ENCODE measurements around the gene GSPT1.

DNA sequence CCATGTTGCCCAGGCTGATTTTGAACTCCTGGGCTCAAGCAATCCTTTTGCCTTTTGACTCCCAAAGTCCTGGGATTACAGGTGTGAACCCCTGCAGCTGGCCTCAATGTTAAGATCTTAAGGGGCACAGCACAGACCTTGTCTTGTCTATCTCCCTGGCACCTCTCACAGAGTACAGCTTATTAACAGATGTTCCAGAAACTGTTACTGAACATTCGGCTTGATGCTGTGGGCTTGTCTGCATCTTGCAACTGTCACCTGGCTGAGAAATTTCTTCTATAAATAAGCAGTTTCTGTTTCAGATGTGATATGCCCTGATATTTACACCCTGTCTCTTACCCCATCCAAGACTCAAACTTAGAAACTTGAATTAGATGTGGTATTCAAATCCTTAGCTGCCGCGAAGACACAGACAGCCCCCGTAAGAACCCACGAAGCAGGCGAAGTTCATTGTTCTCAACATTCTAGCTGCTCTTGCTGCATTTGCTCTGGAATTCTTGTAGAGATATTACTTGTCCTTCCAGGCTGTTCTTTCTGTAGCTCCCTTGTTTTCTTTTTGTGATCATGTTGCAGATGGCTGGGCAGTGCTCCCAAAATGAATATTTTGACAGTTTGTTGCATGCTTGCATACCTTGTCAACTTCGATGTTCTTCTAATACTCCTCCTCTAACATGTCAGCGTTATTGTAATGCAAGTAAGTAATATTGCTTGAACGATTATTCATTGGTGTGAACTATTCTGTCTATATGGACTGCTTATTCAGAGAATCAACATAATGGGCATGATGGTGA lies 49.2 kb upstream of the GSPT1 start, which contains the start of gene TNFRSF17:
- TF ChIP-seq, protein P1, sequence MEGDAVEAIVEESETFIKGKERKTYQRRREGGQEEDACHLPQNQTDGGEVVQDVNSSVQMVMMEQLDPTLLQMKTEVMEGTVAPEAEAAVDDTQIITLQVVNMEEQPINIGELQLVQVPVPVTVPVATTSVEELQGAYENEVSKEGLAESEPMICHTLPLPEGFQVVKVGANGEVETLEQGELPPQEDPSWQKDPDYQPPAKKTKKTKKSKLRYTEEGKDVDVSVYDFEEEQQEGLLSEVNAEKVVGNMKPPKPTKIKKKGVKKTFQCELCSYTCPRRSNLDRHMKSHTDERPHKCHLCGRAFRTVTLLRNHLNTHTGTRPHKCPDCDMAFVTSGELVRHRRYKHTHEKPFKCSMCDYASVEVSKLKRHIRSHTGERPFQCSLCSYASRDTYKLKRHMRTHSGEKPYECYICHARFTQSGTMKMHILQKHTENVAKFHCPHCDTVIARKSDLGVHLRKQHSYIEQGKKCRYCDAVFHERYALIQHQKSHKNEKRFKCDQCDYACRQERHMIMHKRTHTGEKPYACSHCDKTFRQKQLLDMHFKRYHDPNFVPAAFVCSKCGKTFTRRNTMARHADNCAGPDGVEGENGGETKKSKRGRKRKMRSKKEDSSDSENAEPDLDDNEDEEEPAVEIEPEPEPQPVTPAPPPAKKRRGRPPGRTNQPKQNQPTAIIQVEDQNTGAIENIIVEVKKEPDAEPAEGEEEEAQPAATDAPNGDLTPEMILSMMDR (IDR thresholded peaks at IDR 0.05): no peak
- TF ChIP-seq POLR2AphosphoS5 (IDR thresholded peaks at IDR 0.05; ENCODE audit: low read depth, low read length) (no peak), TCF7L2 (IDR thresholded peaks at IDR 0.05; ENCODE audit: low read depth, low read length) (no peak), SIN3A (IDR thresholded peaks at IDR 0.05; ENCODE audit: borderline replicate concordance, insufficient read depth, low read depth, low read length) (no peak)
- TF ChIP-seq, protein P2, sequence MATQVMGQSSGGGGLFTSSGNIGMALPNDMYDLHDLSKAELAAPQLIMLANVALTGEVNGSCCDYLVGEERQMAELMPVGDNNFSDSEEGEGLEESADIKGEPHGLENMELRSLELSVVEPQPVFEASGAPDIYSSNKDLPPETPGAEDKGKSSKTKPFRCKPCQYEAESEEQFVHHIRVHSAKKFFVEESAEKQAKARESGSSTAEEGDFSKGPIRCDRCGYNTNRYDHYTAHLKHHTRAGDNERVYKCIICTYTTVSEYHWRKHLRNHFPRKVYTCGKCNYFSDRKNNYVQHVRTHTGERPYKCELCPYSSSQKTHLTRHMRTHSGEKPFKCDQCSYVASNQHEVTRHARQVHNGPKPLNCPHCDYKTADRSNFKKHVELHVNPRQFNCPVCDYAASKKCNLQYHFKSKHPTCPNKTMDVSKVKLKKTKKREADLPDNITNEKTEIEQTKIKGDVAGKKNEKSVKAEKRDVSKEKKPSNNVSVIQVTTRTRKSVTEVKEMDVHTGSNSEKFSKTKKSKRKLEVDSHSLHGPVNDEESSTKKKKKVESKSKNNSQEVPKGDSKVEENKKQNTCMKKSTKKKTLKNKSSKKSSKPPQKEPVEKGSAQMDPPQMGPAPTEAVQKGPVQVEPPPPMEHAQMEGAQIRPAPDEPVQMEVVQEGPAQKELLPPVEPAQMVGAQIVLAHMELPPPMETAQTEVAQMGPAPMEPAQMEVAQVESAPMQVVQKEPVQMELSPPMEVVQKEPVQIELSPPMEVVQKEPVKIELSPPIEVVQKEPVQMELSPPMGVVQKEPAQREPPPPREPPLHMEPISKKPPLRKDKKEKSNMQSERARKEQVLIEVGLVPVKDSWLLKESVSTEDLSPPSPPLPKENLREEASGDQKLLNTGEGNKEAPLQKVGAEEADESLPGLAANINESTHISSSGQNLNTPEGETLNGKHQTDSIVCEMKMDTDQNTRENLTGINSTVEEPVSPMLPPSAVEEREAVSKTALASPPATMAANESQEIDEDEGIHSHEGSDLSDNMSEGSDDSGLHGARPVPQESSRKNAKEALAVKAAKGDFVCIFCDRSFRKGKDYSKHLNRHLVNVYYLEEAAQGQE (IDR thresholded peaks at IDR 0.05; ENCODE audit: insufficient read depth in 1 of 2, low read depth in 2 of 2, low read length in 1 of 2): no peak

Data from Panc1 (cell line).